DMS53 treated with DMSO at 0.1 percent for 48 hours (cell line): ENCODE data around the gene ESRRB.

Experiments used
- DNase-seq: peaks from one replicate; lab custom pipeline; 2025; ENCODE audit not compliant: unreplicated experiment; lab: John Stamatoyannopoulos, UW

ESRRB gene

GRCh38 chr14:76405627-76406026 lies 29.7 kb downstream of the ESRRB start:
- DNase-seq, result no peak

GRCh38 chr14:76407449-76408150 lies 31.7 kb downstream of the ESRRB start:
- DNase-seq, result no peak

GRCh38 chr14:76408877-76409276 lies 32.9 kb downstream of the ESRRB start:
- no peak for DNase-seq

GRCh38 chr14:76412501-76412900 lies 36.6 kb downstream of the ESRRB start:
- DNase-seq, result no peak

- no peak for DNase-seq
Measured at GRCh38 chr14:76413106-76413961, 37.4 kb downstream of the ESRRB start.

- DNase-seq, result no peak
Measured at GRCh38 chr14:76413962-76414600, 38.1 kb downstream of the ESRRB start.

GRCh38 chr14:76419399-76419798 lies 43.5 kb downstream of the ESRRB start:
- DNase-seq, result no peak

GRCh38 chr14:76420827-76421226 lies 44.9 kb downstream of the ESRRB start:
- DNase-seq, result no peak

- DNase-seq, result no peak
Measured at GRCh38 chr14:76421662-76422061, 45.7 kb downstream of the ESRRB start.

- no peak for DNase-seq
Measured at GRCh38 chr14:76422662-76423061, 46.7 kb downstream of the ESRRB start.

GRCh38 chr14:76423534-76423933 lies 47.6 kb downstream of the ESRRB start:
- no peak for DNase-seq

- DNase-seq, result no peak
Measured at GRCh38 chr14:76424359-76424758, 48.4 kb downstream of the ESRRB start.

GRCh38 chr14:76426161-76426696 lies 50.3 kb downstream of the ESRRB start:
- no peak for DNase-seq

GRCh38 chr14:76428611-76429010 lies 52.7 kb downstream of the ESRRB start:
- DNase-seq, result no peak

GRCh38 chr14:76430017-76430416 lies 54.1 kb downstream of the ESRRB start:
- DNase-seq, result no peak

GRCh38 chr14:76430475-76430980 lies 54.6 kb downstream of the ESRRB start:
- DNase-seq, result no peak

- DNase-seq, result no peak
Measured at GRCh38 chr14:76431538-76431937, 55.6 kb downstream of the ESRRB start.

- no peak for DNase-seq
Measured at GRCh38 chr14:76432827-76433752, 57.2 kb downstream of the ESRRB start.

GRCh38 chr14:76434220-76434619 lies 58.3 kb downstream of the ESRRB start:
- DNase-seq, result no peak

- DNase-seq, result no peak
Measured at GRCh38 chr14:76439237-76439775, 63.4 kb downstream of the ESRRB start.
